Measurements from ENCODE around the gene C6orf62.

Gene C6orf62

GRCh38 chr6:24710519-24711303 lies 8.2 kb downstream of the C6orf62 start:
- Histone ChIP-seq H3K27ac (no peak overlapping the region), H3K36me3 (ENCODE audit: control insufficient read depth, insufficient read depth, low read length) (no peaks in the 10 kb centered on the region), H3K27me3 (ENCODE audit: control insufficient read depth, insufficient read depth, low read length) (no peaks in the 10 kb centered on the region), H3K4me1 (peaks cover 8% of the 10 kb centered on the region), H3K79me2 (peaks cover 14% of the 10 kb centered on the region), H3K4me3 (ENCODE audit: low read depth, low read length) (no peak overlapping the region), H3K9ac (no peak overlapping the region), H2AFZ (no peak overlapping the region), H3K9me3 (ENCODE audit: control insufficient read depth, low read length) (no peaks in the 10 kb centered on the region), H3K4me2 (ENCODE audit: low read length) (no peak overlapping the region)
- TF ChIP-seq, protein P1, sequence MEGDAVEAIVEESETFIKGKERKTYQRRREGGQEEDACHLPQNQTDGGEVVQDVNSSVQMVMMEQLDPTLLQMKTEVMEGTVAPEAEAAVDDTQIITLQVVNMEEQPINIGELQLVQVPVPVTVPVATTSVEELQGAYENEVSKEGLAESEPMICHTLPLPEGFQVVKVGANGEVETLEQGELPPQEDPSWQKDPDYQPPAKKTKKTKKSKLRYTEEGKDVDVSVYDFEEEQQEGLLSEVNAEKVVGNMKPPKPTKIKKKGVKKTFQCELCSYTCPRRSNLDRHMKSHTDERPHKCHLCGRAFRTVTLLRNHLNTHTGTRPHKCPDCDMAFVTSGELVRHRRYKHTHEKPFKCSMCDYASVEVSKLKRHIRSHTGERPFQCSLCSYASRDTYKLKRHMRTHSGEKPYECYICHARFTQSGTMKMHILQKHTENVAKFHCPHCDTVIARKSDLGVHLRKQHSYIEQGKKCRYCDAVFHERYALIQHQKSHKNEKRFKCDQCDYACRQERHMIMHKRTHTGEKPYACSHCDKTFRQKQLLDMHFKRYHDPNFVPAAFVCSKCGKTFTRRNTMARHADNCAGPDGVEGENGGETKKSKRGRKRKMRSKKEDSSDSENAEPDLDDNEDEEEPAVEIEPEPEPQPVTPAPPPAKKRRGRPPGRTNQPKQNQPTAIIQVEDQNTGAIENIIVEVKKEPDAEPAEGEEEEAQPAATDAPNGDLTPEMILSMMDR (IDR thresholded peaks at IDR 0.05): no peak

GRCh38 chr6:24709014-24709711 lies 9.8 kb downstream of the C6orf62 start:
- Histone ChIP-seq H3K4me3 (ENCODE audit: low read depth, low read length) (no peak overlapping the region), H3K27ac (no peak overlapping the region), H3K9ac (no peak overlapping the region), H3K9me3 (ENCODE audit: control insufficient read depth, low read length) (no peaks in the 10 kb centered on the region), H2AFZ (no peak overlapping the region), H3K36me3 (ENCODE audit: control insufficient read depth, insufficient read depth, low read length) (no peaks in the 10 kb centered on the region), H3K4me1 (peaks cover 5% of the 10 kb centered on the region), H3K4me2 (ENCODE audit: low read length) (no peak overlapping the region), H3K27me3 (ENCODE audit: control insufficient read depth, insufficient read depth, low read length) (no peaks in the 10 kb centered on the region), H3K79me2 (peaks cover 11% of the 10 kb centered on the region)
- TF ChIP-seq, protein P1 (IDR thresholded peaks at IDR 0.05): no peak

GRCh38 chr6:24708612-24709011 lies 10.3 kb downstream of the C6orf62 start:
- Histone ChIP-seq H3K4me3 (ENCODE audit: low read depth, low read length) (no peak overlapping the region), H3K4me2 (ENCODE audit: low read length) (no peak overlapping the region), H3K4me1 (peaks cover 5% of the 10 kb centered on the region), H3K27ac (no peak overlapping the region), H3K36me3 (ENCODE audit: control insufficient read depth, insufficient read depth, low read length) (no peaks in the 10 kb centered on the region), H3K9me3 (ENCODE audit: control insufficient read depth, low read length) (no peaks in the 10 kb centered on the region), H2AFZ (no peak overlapping the region), H3K27me3 (ENCODE audit: control insufficient read depth, insufficient read depth, low read length) (no peaks in the 10 kb centered on the region), H3K79me2 (peaks cover 7% of the 10 kb centered on the region), H3K9ac (no peak overlapping the region)
- TF ChIP-seq, protein P1 (IDR thresholded peaks at IDR 0.05): no peak

GRCh38 chr6:24704468-24704867 lies 14.5 kb downstream of the C6orf62 start:
- Histone ChIP-seq H3K4me3 (ENCODE audit: low read depth, low read length) (no peak overlapping the region), H3K27me3 (ENCODE audit: control insufficient read depth, insufficient read depth, low read length) (no peaks in the 10 kb centered on the region), H3K9me3 (ENCODE audit: control insufficient read depth, low read length) (no peaks in the 10 kb centered on the region), H2AFZ (no peak overlapping the region), H3K79me2 (no peaks in the 10 kb centered on the region), H3K4me2 (ENCODE audit: low read length) (no peak overlapping the region), H3K27ac (no peak overlapping the region), H3K9ac (no peak overlapping the region), H3K4me1 (no peaks in the 10 kb centered on the region), H3K36me3 (ENCODE audit: control insufficient read depth, insufficient read depth, low read length) (no peaks in the 10 kb centered on the region)
- TF ChIP-seq, protein P1 (IDR thresholded peaks at IDR 0.05): no peak

Measured in parathyroid adenoma (tissue), 2 donors.